Measurements from ENCODE around the gene ZNF618.

ZNF618 gene

GRCh38 chr9:114003351-114003750 is 127.2 kb downstream of the ZNF618 start:
- FAIRE-seq, result no peak

GRCh38 chr9:114003758-114004157 is 127.6 kb downstream of the ZNF618 start:
- no peak for FAIRE-seq

- FAIRE-seq, result no peak
These were observed 128.2 kb downstream of the ZNF618 start for GRCh38 chr9:114004221-114004716.

GRCh38 chr9:114005371-114006154 is 129.5 kb downstream of the ZNF618 start:
- FAIRE-seq, result no peak

GRCh38 chr9:114006155-114006550 is 130.0 kb downstream of the ZNF618 start:
- FAIRE-seq, result no peak

GRCh38 chr9:114006931-114007691 is 131.0 kb downstream of the ZNF618 start:
- no peak for FAIRE-seq

- FAIRE-seq, result no peak
These were observed 132.0 kb downstream of the ZNF618 start for GRCh38 chr9:114007991-114008666.

GRCh38 chr9:114008667-114009410 is 132.7 kb downstream of the ZNF618 start:
- FAIRE-seq, result no peak

- no peak for FAIRE-seq
These were observed 135.2 kb downstream of the ZNF618 start for GRCh38 chr9:114011313-114011712.

GRCh38 chr9:114012126-114012525 is 136.0 kb downstream of the ZNF618 start:
- FAIRE-seq, result no peak

- peak; percentile 30 for FAIRE-seq
These were observed 137.9 kb downstream of the ZNF618 start for GRCh38 chr9:114014044-114014443.

GRCh38 chr9:114015607-114016006 is 139.5 kb downstream of the ZNF618 start:
- no peak for FAIRE-seq

GRCh38 chr9:114016101-114016500 is 140.0 kb downstream of the ZNF618 start:
- FAIRE-seq, result no peak

GRCh38 chr9:114016629-114017423 is 140.7 kb downstream of the ZNF618 start:
- FAIRE-seq, result no peak

- FAIRE-seq, result no peak
These were observed 141.9 kb downstream of the ZNF618 start for GRCh38 chr9:114017741-114018715.

- FAIRE-seq, result no peak
These were observed 145.5 kb downstream of the ZNF618 start for GRCh38 chr9:114021578-114021977.

GRCh38 chr9:114023961-114024360 is 147.9 kb downstream of the ZNF618 start:
- peak; percentile 13 for FAIRE-seq

- FAIRE-seq, result no peak
These were observed 149.2 kb downstream of the ZNF618 start for GRCh38 chr9:114025196-114025753.

GRCh38 chr9:114025760-114026159 is 149.7 kb downstream of the ZNF618 start:
- no peak for FAIRE-seq

- FAIRE-seq, result no peak
These were observed 150.2 kb downstream of the ZNF618 start for GRCh38 chr9:114026335-114026734.
